Daoy (cell line): ENCODE data around the gene KRT31. TPM values are rescaled to one million over a fixed set of nuclear protein-coding genes. Genes with fewer than 3 reads are reported as not detected.
A peak's percentile ranks its signal among the peaks of the same experiment; 100 is the strongest.
"Not testable (repeated sequence)": the region's sequence is repeated elsewhere in the genome, so short reads cannot be mapped to it uniquely, and the experiment has no call there.

Experiments
- DNase-seq: peaks from one replicate; pipeline ENCODE4 v3.0.0-alpha.2; 2015; ENCODE audit warnings: low read depth
- total RNA-seq: library from RNA; depleted of rRNA; stranded (reverse); fragments of >200 nt; shearing (Covaris generic); gene quantifications from 2 replicates; pipeline ENCODE4 v1.2.3, GENCODE V29; 2014

The KRT31 gene
- total RNA-seq, 1 experiment from 2014 or later = not detected

GRCh38 chr17:41390411-41390938 lies 6.9 kb downstream of the KRT31 start:
- no peak for DNase-seq

- DNase-seq = no peak
These were observed 9.7 kb downstream of the KRT31 start for GRCh38 chr17:41387670-41388069.

- no peak for DNase-seq
These were observed 11.2 kb downstream of the KRT31 start for GRCh38 chr17:41386227-41386626.

- no peak for DNase-seq
These were observed 13.7 kb downstream of the KRT31 start for GRCh38 chr17:41383690-41384089.

GRCh38 chr17:41382394-41382793 lies 15.0 kb downstream of the KRT31 start:
- no peak for DNase-seq

- DNase-seq = not testable (repeated sequence)
These were observed 15.5 kb downstream of the KRT31 start, which contains the start of gene KRT34 for GRCh38 chr17:41381943-41382342. TSS of gene KRT34 (minus strand) at chr17:41382306. CDS start at chr17:41382246, 60 bp downstream.

- DNase-seq = peak; percentile 74
These were observed 17.3 kb downstream of the KRT31 start for GRCh38 chr17:41380091-41380490.

- DNase-seq = no peak
These were observed 19.9 kb downstream of the KRT31 start for GRCh38 chr17:41377546-41377945.

GRCh38 chr17:41369713-41370112 lies 27.7 kb downstream of the KRT31 start, which contains the start of gene KRT33B:
TSS of gene KRT33B (minus strand) at chr17:41369813. CDS start at chr17:41369750, 63 bp downstream.
- no peak for DNase-seq

GRCh38 chr17:41369023-41369422 lies 28.4 kb downstream of the KRT31 start:
- DNase-seq = no peak

GRCh38 chr17:41367426-41368075 lies 29.9 kb downstream of the KRT31 start:
- peak; percentile 11 for DNase-seq

- DNase-seq = no peak
These were observed 31.3 kb downstream of the KRT31 start for GRCh38 chr17:41366070-41366469.

- no peak for DNase-seq
These were observed 33.5 kb downstream of the KRT31 start for GRCh38 chr17:41363881-41364280.

GRCh38 chr17:41360296-41360995 lies 37.0 kb downstream of the KRT31 start:
- DNase-seq = peak; percentile 86

- DNase-seq = no peak
These were observed 42.9 kb downstream of the KRT31 start for GRCh38 chr17:41354536-41354935.

GRCh38 chr17:41352597-41353366 lies 44.6 kb downstream of the KRT31 start:
- DNase-seq = no peak

- DNase-seq = no peak
These were observed 46.2 kb downstream of the KRT31 start for GRCh38 chr17:41351177-41351576.

GRCh38 chr17:41350381-41350878 lies 47.0 kb downstream of the KRT31 start, which contains the start of gene KRT33A:
TSS of gene KRT33A (minus strand) at chr17:41350828. CDS start at chr17:41350767, 61 bp downstream.
- not testable (repeated sequence) for DNase-seq

GRCh38 chr17:41347869-41348760 lies 49.3 kb downstream of the KRT31 start:
- no peak for DNase-seq

GRCh38 chr17:41346421-41346820 lies 51.0 kb downstream of the KRT31 start:
- not testable (repeated sequence) for DNase-seq

- no peak for DNase-seq
These were observed 51.4 kb downstream of the KRT31 start for GRCh38 chr17:41345992-41346391.
